ENCODE measurements around the gene JCHAIN. TPM values are rescaled to one million over a fixed set of nuclear protein-coding genes. Genes with fewer than 3 reads are reported as not detected.

Gene JCHAIN
- total and polyA plus RNA-seq, 2 of the 13 experiments (the other 11 are each of a cell fraction or from before 2014, with no cell fraction given) = not detected

GRCh38 chr4:70629469-70630090 is 36.7 kb downstream of the JCHAIN start:
- FAIRE-seq = no peak
- no TSS peak for BruUV-seq (replicated peaks)

More at GRCh38 chr4:70629469-70630090, 36.7 kb downstream of the JCHAIN start:
- Histone ChIP-seq H3K79me2 (ENCODE audit: insufficient read depth, low read length) (no peaks in the 10 kb centered on the region), H3K4me2 (ENCODE audit: low read depth, low read length) (no peak overlapping the region), H3K27ac (ENCODE audit: extremely low read length, insufficient read depth, low read length) (no peak overlapping the region), H3K36me3 (replicated peaks in 1 of 2; ENCODE audit: control insufficient read depth in 1 of 2, insufficient read depth in 2 of 2, low read length in 2 of 2) (no peaks in the 10 kb centered on the region), H3K4me3 (replicated peaks in 1 of 3; ENCODE audit: insufficient read depth in 1 of 3, low read depth in 2 of 3, low read length in 3 of 3) (no peak overlapping the region), H2AFZ (ENCODE audit: low read length) (no peak overlapping the region), H3K4me1 (ENCODE audit: insufficient read depth, low read length) (no peaks in the 10 kb centered on the region), H3K27me3 (ENCODE audit: control insufficient read depth in 1 of 2, insufficient read depth in 2 of 2, low read length in 2 of 2) (no peaks in the 10 kb centered on the region), H3K9ac (ENCODE audit: insufficient read depth, low read depth, low read length) (no peak overlapping the region), H4K20me1 (ENCODE audit: insufficient read depth, low read length) (no peaks in the 10 kb centered on the region), H3K9me3 (ENCODE audit: low read length) (no peaks in the 10 kb centered on the region)
- TF ChIP-seq ZNF660 (CRISPR knock-in tag; IDR thresholded peaks at IDR 0.05; ENCODE audit: borderline replicate concordance, low read depth) (no peak), ATF7-NPFF (CRISPR knock-in tag; IDR thresholded peaks at IDR 0.05; ENCODE audit: low read depth) (no peak), HNF1B (CRISPR knock-in tag; IDR thresholded peaks at IDR 0.05) (no peak), THAP11 (CRISPR knock-in tag; IDR thresholded peaks at IDR 0.05) (no peak), CSRNP2 (CRISPR knock-in tag; conservative IDR thresholded peaks at IDR 0.05; ENCODE audit: low read depth) (no peak), PATZ1 (CRISPR knock-in tag; IDR thresholded peaks at IDR 0.05) (no peak), ZNF460 (CRISPR knock-in tag; IDR thresholded peaks at IDR 0.05; ENCODE audit: borderline replicate concordance) (no peak), MTA1 (CRISPR knock-in tag; IDR thresholded peaks at IDR 0.05; ENCODE audit: borderline replicate concordance) (no peak), ZNF281 (CRISPR knock-in tag; IDR thresholded peaks at IDR 0.05; ENCODE audit: borderline replicate concordance) (no peak), NCOA2 (CRISPR knock-in tag; IDR thresholded peaks at IDR 0.05) (no peak), TBL1XR1 (IDR thresholded peaks at IDR 0.05; ENCODE audit: borderline replicate concordance, low read length, partially characterized antibody) (no peak), ZNF557 (CRISPR knock-in tag; IDR thresholded peaks at IDR 0.05) (no peak), KLF11 (CRISPR knock-in tag; IDR thresholded peaks at IDR 0.05) (no peak)
- DNase-seq (ENCODE audit: low spot score) (no peak), ATAC-seq (no peak)
- 6% methylated on average over 1 of the region's 1 CpG for WGBS (ENCODE audit: low lambda C conversion rate)
- ChIA-PET CTCF (ENCODE audit: low intra/inter-chr PET ratio, low total read pairs) (no interaction called here), POLR2A (no interaction called here)
- intact Hi-C loops (cut with micrococcal nuclease; ENCODE audit: unreplicated experiment) (no loop called here), in situ Hi-C loops (cut with HindIII; ENCODE audit: extremely low pct_ligation_motif_present, low pct_unique_long_range_greater_than_20kb) (no loop called here)
